K562 (cell line): ENCODE results near the gene SRMS. TPM values are rescaled to one million over a fixed set of nuclear protein-coding genes. Genes with fewer than 3 reads are reported as not detected.
A peak's percentile ranks its signal among the peaks of the same experiment; 100 is the strongest.

Experiments used
- BCOR ChIP-seq: fragments of 450-650 bp; IDR thresholded peaks from 2 replicates; pipeline ENCODE4 v1.6.1; 2016
- CREM ChIP-seq: IDR thresholded peaks from 2 replicates; pipeline ENCODE4 v1.6.1; 2014; ENCODE audit warnings: antibody characterized with exemption, low read depth
- CTBP1 ChIP-seq: fragments of 450-650 bp; IDR thresholded peaks from 2 replicates; pipeline ENCODE4 v1.6.1; 2016; ENCODE audit warnings: borderline replicate concordance
- ELF4 ChIP-seq: fragments of 450-650 bp; formaldehyde crosslinking; IDR thresholded peaks from 2 replicates; pipeline ENCODE4 v1.4.0; 2022; ENCODE audit warnings: missing genetic modification characterization
- HDAC1 ChIP-seq, 2 experiments: fragments of 450-650 bp; IDR thresholded peaks; 2 replicates each; pipeline ENCODE4 v1.6.1; 2016 to 2017; ENCODE audit warnings: inconsistent platforms in 1 of 2, mild to moderate bottlenecking in 1 of 2, moderate library complexity in 1 of 2
- HEY1 ChIP-seq: fragments of 250-450 bp; sonication (Bioruptor Pico); IDR thresholded peaks from 2 replicates; pipeline ENCODE4 v1.5.0; 2020; ENCODE audit warnings: mild to moderate bottlenecking, moderate library complexity, borderline replicate concordance
- HIVEP1 ChIP-seq: fragments of 250-450 bp; sonication (Bioruptor Pico); IDR thresholded peaks from 2 replicates; pipeline ENCODE4 v1.4.0; 2020; ENCODE audit warnings: mild to moderate bottlenecking
- JUND ChIP-seq, 2 experiments: IDR thresholded peaks; 2 replicates in 1 of 2; 3 replicates in 1 of 2; pipeline ENCODE4 v1.6.1; 2011; ENCODE audit warnings: borderline replicate concordance in 2 of 2, low read depth in 2 of 2, low read length in 2 of 2, improper control_type of control experiment in 1 of 2, missing biosample characterization in 1 of 2, missing genetic modification characterization in 1 of 2, missing genetic modification reagents in 1 of 2
- MEF2D ChIP-seq: conservative IDR thresholded peaks from 2 replicates; pipeline ENCODE4 v1.6.1; 2016; ENCODE audit warnings: low read depth, missing genetic modification characterization, missing compliant biosample characterization
- MYBL2 ChIP-seq, 2 experiments: fragments of 450-650 bp in 1 of 2; sonication (generic) in 1 of 2; formaldehyde crosslinking in 1 of 2; IDR thresholded peaks; 2 replicates each; pipeline versions ENCODE4 v1.6.1 to v1.8.1; 2017 to 2022; ENCODE audit warnings: borderline replicate concordance in 1 of 2, inconsistent platforms in 1 of 2, low read depth in 1 of 2, mild to moderate bottlenecking in 1 of 2, missing genetic modification reagents in 1 of 2, moderate library complexity in 1 of 2
- NUFIP1 ChIP-seq: fragments of 450-650 bp; IDR thresholded peaks from 2 replicates; pipeline ENCODE4 v1.6.1; 2018; ENCODE audit not compliant: partially characterized antibody
- RAD21 ChIP-seq, 2 experiments: fragments of 250-450 bp in 1 of 2; fragments of 450-650 bp in 1 of 2; sonication (Bioruptor Pico) in 1 of 2; formaldehyde crosslinking in 1 of 2; IDR thresholded peaks in 1 of 2; conservative IDR thresholded peaks in 1 of 2; 2 replicates each; pipeline versions ENCODE4 v1.4.0 to v1.8.0; 2020 to 2022; ENCODE audit warnings: mild to moderate bottlenecking in 2 of 2, moderate library complexity in 1 of 2
- RFX5 ChIP-seq: IDR thresholded peaks from 2 replicates; pipeline ENCODE4 v1.6.1; 2011; ENCODE audit warnings: low read depth, mild to moderate bottlenecking, improper control_type of control experiment, low read length
- SMC3 ChIP-seq: conservative IDR thresholded peaks from 2 replicates; pipeline ENCODE4 v1.6.1; 2011; ENCODE audit warnings: low read depth, low read length, improper control_type of control experiment; ENCODE audit not compliant: insufficient read depth
- STAG1 ChIP-seq: sonication (generic); formaldehyde crosslinking; IDR thresholded peaks from 2 replicates; pipeline ENCODE4 v1.5.0; 2020; ENCODE audit warnings: missing genetic modification reagents, borderline replicate concordance
- TEAD2 ChIP-seq: fragments of 450-650 bp; IDR thresholded peaks from 2 replicates; pipeline ENCODE4 v1.6.1; 2016; ENCODE audit warnings: missing genetic modification characterization, control low read depth, missing compliant biosample characterization
- TFAP4 ChIP-seq: sonication (generic); formaldehyde crosslinking; IDR thresholded peaks from 2 replicates; pipeline ENCODE4 v1.8.0; 2022; ENCODE audit warnings: missing genetic modification reagents, mild to moderate bottlenecking, moderate library complexity, borderline replicate concordance
- THRAP3 ChIP-seq: fragments of 450-650 bp; IDR thresholded peaks from 2 replicates; pipeline ENCODE4 v1.6.1; 2016; ENCODE audit warnings: mild to moderate bottlenecking, inconsistent platforms, borderline replicate concordance
- ZC3H11A ChIP-seq: IDR thresholded peaks from 2 replicates; pipeline ENCODE4 v1.6.1; 2012; ENCODE audit warnings: low read depth, low read length, improper control_type of control experiment
- ZEB2 ChIP-seq: fragments of 450-650 bp; IDR thresholded peaks from 2 replicates; pipeline ENCODE4 v1.6.1; 2016
- ZFP36 ChIP-seq: fragments of 150-350 bp; IDR thresholded peaks from 2 replicates; pipeline ENCODE4 v1.6.1; 2018; ENCODE audit warnings: low read length, low read depth; ENCODE audit not compliant: partially characterized antibody
- polyA plus RNA-seq, 8 experiments: library from polyadenylated mRNA; depleted of rRNA in 4 of 8; stranded (reverse) in 5 of 8; unstranded in 3 of 8; fragments of >200 nt; fragmentation: Nextera tagmentation in 2 of 8; fragmentation: Illumina TruSeq in 1 of 8; extraction: Ambion mirVana in 2 of 8; extraction: Trizol in 1 of 8; gene quantifications; 2 replicates each; pipeline versions ENCODE4 v1.2.1 to v1.2.3, GENCODE V29; 2011 to 2014; ENCODE audit warnings: inconsistent platforms in 1 of 8, missing spikeins in 1 of 8
- total RNA-seq, 7 experiments: library from RNA; depleted of rRNA in 6 of 7; stranded (reverse); fragments of >200 nt in 6 of 7; fragmentation: Illumina TruSeq in 2 of 7; extraction: Trizol in 2 of 7; gene quantifications; 2 replicates each; pipeline versions ENCODE4 v1.2.1 to v1.2.3, GENCODE V29; 2011 to 2021; ENCODE audit warnings: low replicate concordance in 1 of 7

Gene SRMS
- total and polyA plus RNA-seq, 9 of the 15 experiments (the other 6 are each of a cell fraction or from before 2014, with no cell fraction given) = 0.07 TPM; not detected in 8

DNA sequence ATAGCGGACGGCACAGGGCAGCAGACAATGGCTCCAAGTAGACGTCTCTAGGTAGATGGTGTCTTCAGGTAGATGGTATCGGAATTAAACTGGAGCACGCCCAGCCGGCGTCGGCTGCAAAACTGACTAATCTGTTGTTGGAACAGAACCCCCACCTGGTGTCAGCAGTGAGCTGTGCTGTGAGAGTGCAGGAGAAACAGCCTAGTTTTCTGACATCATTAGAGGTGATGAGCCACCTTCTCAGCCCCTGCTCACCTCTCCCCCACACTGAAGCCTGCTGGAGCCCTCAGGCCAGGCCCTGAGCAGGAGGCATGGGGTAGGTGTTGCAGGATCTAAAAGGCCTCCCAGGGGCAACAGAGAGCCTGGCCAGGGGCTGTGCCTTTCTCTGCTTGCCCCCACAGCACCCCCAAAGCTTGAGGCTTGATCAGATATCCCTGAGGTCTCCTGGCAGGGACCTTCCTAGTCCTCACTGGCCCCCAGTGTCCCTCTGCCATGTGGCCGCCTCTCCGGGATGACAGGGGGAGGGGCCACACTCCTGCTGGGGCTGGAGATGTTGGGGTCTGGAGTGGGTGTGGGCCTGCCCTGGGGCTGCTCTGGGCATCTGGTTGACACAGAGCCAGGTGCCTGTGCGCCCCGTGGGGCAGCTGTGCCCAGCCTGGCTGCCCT is 33.4 kb upstream of the SRMS start (continued):
- TF ChIP-seq JUND (IDR thresholded peaks at IDR 0.05; ENCODE audit: borderline replicate concordance, low read depth, low read length) (peak; percentile 42; the same call in 1 of the 2 replicates), JUND (tag; IDR thresholded peaks at IDR 0.05; ENCODE audit: borderline replicate concordance, low read depth, low read length) (no peak; the same call in 2 of the 3 replicates), RFX5 (no peak), MYBL2 (IDR thresholded peaks at IDR 0.05; ENCODE audit: low read depth) (no peak), MYBL2 (CRISPR knock-in tag; IDR thresholded peaks at IDR 0.05; ENCODE audit: borderline replicate concordance) (no peak), STAG1 (CRISPR knock-in tag) (peak; percentile 60; the same call in 1 of the 2 replicates), BCOR (no peak), ELF4 (no peak), THRAP3 (no peak), TEAD2 (tag) (no peak), ZC3H11A (no peak), SMC3 (0 out of 2 replicates have a peak, but pooled peaks have one; percentile 43), TFAP4 (CRISPR knock-in tag) (0 out of 2 replicates have a peak, but pooled peaks have one; percentile 15), NUFIP1 (no peak), CTBP1 (peak; percentile 58; the same call in 1 of the 2 replicates), ZEB2 (peak; percentile 73; the same call in 1 of the 2 replicates), HDAC1 (IDR thresholded peaks at IDR 0.05) (no peak), ZFP36 (no peak), HIVEP1 (CRISPR knock-in tag) (no peak), MEF2D (tag) (no peak), HEY1 (CRISPR knock-in tag) (no peak), CREM (peak; percentile 64), RAD21 (CRISPR knock-in tag; conservative IDR thresholded peaks at IDR 0.05 in 1 of 2, IDR thresholded peaks at IDR 0.05 in 1 of 2) (peak in 1 of 2 experiments; percentile 69; a peak in 3 of 4 replicates)
- TF ChIP-seq, all 486 proteins: peak for 12
